ENCODE data around the gene HIF3A.
"Not testable (repeated sequence)": the region's sequence is repeated elsewhere in the genome, so short reads cannot be mapped to it uniquely, and the experiment has no call there.

HIF3A gene

GRCh38 chr19:46366620-46367292 lies 69.9 kb downstream of the HIF3A start:
- no peaks in the 10 kb centered on the region for H3K27me3 ChIP-seq (ENCODE audit: low read depth, low read length)
- no peaks in the 10 kb centered on the region for H3K4me1 ChIP-seq (ENCODE audit: control insufficient read depth in 1 of 2, insufficient read depth in 2 of 2, low read length in 2 of 2)
- H3K4me3 ChIP-seq (ENCODE audit: low read depth in 1 of 2, low read length in 2 of 2) = no peak overlapping the region
- H3K27ac ChIP-seq (ENCODE audit: low read length) = no peak overlapping the region
- H3K36me3 ChIP-seq (ENCODE audit: control insufficient read depth in 1 of 2, insufficient read depth in 2 of 2, low read length in 2 of 2) = peaks cover 5 to 21% of the 10 kb centered on the region in 2 donors
- H3K9me3 ChIP-seq (ENCODE audit: control insufficient read depth in 1 of 2, low read length in 2 of 2) = no peaks in the 10 kb centered on the region

GRCh38 chr19:46367426-46367825 lies 70.6 kb downstream of the HIF3A start:
- H3K4me3 ChIP-seq (ENCODE audit: low read depth in 1 of 2, low read length in 2 of 2) = no peak overlapping the region
- no peaks in the 10 kb centered on the region for H3K9me3 ChIP-seq (ENCODE audit: control insufficient read depth in 1 of 2, low read length in 2 of 2)
- peaks cover 0 to 2% of the 10 kb centered on the region in 2 donors for H3K4me1 ChIP-seq (ENCODE audit: control insufficient read depth in 1 of 2, insufficient read depth in 2 of 2, low read length in 2 of 2)
- peaks cover 5 to 21% of the 10 kb centered on the region in 2 donors for H3K36me3 ChIP-seq (ENCODE audit: control insufficient read depth in 1 of 2, insufficient read depth in 2 of 2, low read length in 2 of 2)
- H3K27ac ChIP-seq (ENCODE audit: low read length) = no peak overlapping the region
- H3K27me3 ChIP-seq (ENCODE audit: low read depth, low read length) = no peaks in the 10 kb centered on the region

- Histone ChIP-seq H3K36me3 (ENCODE audit: control insufficient read depth in 1 of 2, insufficient read depth in 2 of 2, low read length in 2 of 2) (peaks cover 5 to 21% of the 10 kb centered on the region in 2 donors), H3K27ac (ENCODE audit: low read length) (no peak overlapping the region), H3K9me3 (ENCODE audit: control insufficient read depth in 1 of 2, low read length in 2 of 2) (no peaks in the 10 kb centered on the region), H3K27me3 (ENCODE audit: low read depth, low read length) (no peaks in the 10 kb centered on the region), H3K4me1 (ENCODE audit: control insufficient read depth in 1 of 2, insufficient read depth in 2 of 2, low read length in 2 of 2) (peaks cover 0 to 8% of the 10 kb centered on the region in 2 donors), H3K4me3 (ENCODE audit: low read depth in 1 of 2, low read length in 2 of 2) (no peak overlapping the region)
These were observed 71.3 kb downstream of the HIF3A start for GRCh38 chr19:46368116-46368515.

GRCh38 chr19:46369817-46370216 lies 73.0 kb downstream of the HIF3A start:
- H3K36me3 ChIP-seq (ENCODE audit: control insufficient read depth in 1 of 2, insufficient read depth in 2 of 2, low read length in 2 of 2) = peaks cover 5 to 14% of the 10 kb centered on the region in 2 donors
- no peak overlapping the region for H3K27ac ChIP-seq (ENCODE audit: low read length)
- no peaks in the 10 kb centered on the region for H3K27me3 ChIP-seq (ENCODE audit: low read depth, low read length)
- H3K9me3 ChIP-seq (ENCODE audit: control insufficient read depth in 1 of 2, low read length in 2 of 2) = no peaks in the 10 kb centered on the region
- peaks cover 0 to 18% of the 10 kb centered on the region in 2 donors for H3K4me1 ChIP-seq (ENCODE audit: control insufficient read depth in 1 of 2, insufficient read depth in 2 of 2, low read length in 2 of 2)
- H3K4me3 ChIP-seq (ENCODE audit: low read depth in 1 of 2, low read length in 2 of 2) = no peak overlapping the region

- Histone ChIP-seq H3K36me3 (ENCODE audit: control insufficient read depth in 1 of 2, insufficient read depth in 2 of 2, low read length in 2 of 2) (peaks cover 6 to 16% of the 10 kb centered on the region in 2 donors), H3K27ac (ENCODE audit: low read length) (no peak overlapping the region), H3K9me3 (ENCODE audit: control insufficient read depth in 1 of 2, low read length in 2 of 2) (no peaks in the 10 kb centered on the region), H3K4me3 (ENCODE audit: low read depth in 1 of 2, low read length in 2 of 2) (no peak overlapping the region), H3K27me3 (ENCODE audit: low read depth, low read length) (no peaks in the 10 kb centered on the region), H3K4me1 (ENCODE audit: control insufficient read depth in 1 of 2, insufficient read depth in 2 of 2, low read length in 2 of 2) (peaks cover 0 to 18% of the 10 kb centered on the region in 2 donors)
These were observed 74.6 kb downstream of the HIF3A start for GRCh38 chr19:46371371-46371901.

GRCh38 chr19:46372901-46373490 lies 76.2 kb downstream of the HIF3A start:
- Histone ChIP-seq H3K27ac (ENCODE audit: low read length) (no peak overlapping the region), H3K9me3 (ENCODE audit: control insufficient read depth in 1 of 2, low read length in 2 of 2) (no peaks in the 10 kb centered on the region), H3K36me3 (ENCODE audit: control insufficient read depth in 1 of 2, insufficient read depth in 2 of 2, low read length in 2 of 2) (peaks cover 16 to 19% of the 10 kb centered on the region in 2 donors), H3K4me3 (ENCODE audit: low read depth in 1 of 2, low read length in 2 of 2) (no peak overlapping the region), H3K27me3 (ENCODE audit: low read depth, low read length) (no peaks in the 10 kb centered on the region), H3K4me1 (ENCODE audit: control insufficient read depth in 1 of 2, insufficient read depth in 2 of 2, low read length in 2 of 2) (peaks cover under 1 to 23% of the 10 kb centered on the region in 2 donors)

GRCh38 chr19:46373491-46374359 lies 76.9 kb downstream of the HIF3A start:
- Histone ChIP-seq H3K36me3 (ENCODE audit: control insufficient read depth in 1 of 2, insufficient read depth in 2 of 2, low read length in 2 of 2) (peaks cover 16 to 19% of the 10 kb centered on the region in 2 donors), H3K4me3 (ENCODE audit: low read depth in 1 of 2, low read length in 2 of 2) (no peak overlapping the region), H3K9me3 (ENCODE audit: control insufficient read depth in 1 of 2, low read length in 2 of 2) (no peaks in the 10 kb centered on the region), H3K27ac (ENCODE audit: low read length) (peak overlapping the region; percentile 8), H3K27me3 (ENCODE audit: low read depth, low read length) (no peaks in the 10 kb centered on the region), H3K4me1 (ENCODE audit: control insufficient read depth in 1 of 2, insufficient read depth in 2 of 2, low read length in 2 of 2) (peaks cover 5 to 31% of the 10 kb centered on the region in 2 donors)

GRCh38 chr19:46374536-46375475 lies 78.0 kb downstream of the HIF3A start:
- Histone ChIP-seq H3K9me3 (ENCODE audit: control insufficient read depth in 1 of 2, low read length in 2 of 2) (no peaks in the 10 kb centered on the region), H3K4me1 (ENCODE audit: control insufficient read depth in 1 of 2, insufficient read depth in 2 of 2, low read length in 2 of 2) (peaks cover 5 to 32% of the 10 kb centered on the region in 2 donors), H3K4me3 (ENCODE audit: low read depth in 1 of 2, low read length in 2 of 2) (no peak overlapping the region), H3K27ac (ENCODE audit: low read length) (no peak overlapping the region), H3K36me3 (ENCODE audit: control insufficient read depth in 1 of 2, insufficient read depth in 2 of 2, low read length in 2 of 2) (peaks cover 16 to 19% of the 10 kb centered on the region in 2 donors), H3K27me3 (ENCODE audit: low read depth, low read length) (no peaks in the 10 kb centered on the region)

GRCh38 chr19:46375476-46376067 lies 78.7 kb downstream of the HIF3A start:
- Histone ChIP-seq H3K4me1 (ENCODE audit: control insufficient read depth in 1 of 2, insufficient read depth in 2 of 2, low read length in 2 of 2) (peaks cover 5 to 32% of the 10 kb centered on the region in 2 donors), H3K36me3 (ENCODE audit: control insufficient read depth in 1 of 2, insufficient read depth in 2 of 2, low read length in 2 of 2) (peaks cover 16 to 20% of the 10 kb centered on the region in 2 donors)
- H3K4me3 ChIP-seq (ENCODE audit: low read depth in 1 of 2, low read length in 2 of 2); H3K27ac ChIP-seq (ENCODE audit: low read length); H3K9me3 ChIP-seq (ENCODE audit: control insufficient read depth in 1 of 2, low read length in 2 of 2); H3K27me3 ChIP-seq (ENCODE audit: low read depth, low read length): not testable (repeated sequence)
